Measurements from ENCODE around the gene LHFPL3. TPM values are rescaled to one million over a fixed set of nuclear protein-coding genes. Genes with fewer than 3 reads are reported as not detected.

The LHFPL3 gene
- total and polyA plus RNA-seq, 12 donors, result 0.14 TPM; not detected in 11

DNA sequence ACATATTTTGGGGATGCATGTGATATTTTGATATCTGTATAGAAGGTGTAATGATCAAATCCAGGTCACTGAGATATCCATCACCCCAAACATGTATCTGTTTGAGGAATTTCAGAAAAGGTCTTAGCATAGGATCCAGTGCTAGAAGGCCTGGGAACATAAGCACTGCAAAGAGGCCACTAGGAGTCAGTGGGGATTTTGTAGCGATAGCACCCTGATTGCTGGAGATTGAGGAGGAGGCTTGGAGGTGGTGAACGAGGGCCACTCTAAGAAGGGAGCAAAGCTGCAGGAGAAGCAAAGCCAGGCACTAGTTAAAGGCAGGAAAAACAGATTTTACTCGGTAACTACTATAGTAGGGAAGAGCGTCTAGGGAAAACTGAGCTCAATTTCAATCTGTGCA, 324.0 kb downstream of the LHFPL3 start:
- Histone ChIP-seq H3K27me3 (no peaks in the 10 kb centered on the region), H3K4me3 (no peak overlapping the region), H3K4me1 (replicated peaks in 1 of 2) (no peaks in the 10 kb centered on the region), H3K27ac (no peak overlapping the region), H3K9me3 (replicated peaks in 1 of 3) (no peaks in the 10 kb centered on the region), H3K36me3 (replicated peaks in 1 of 2) (no peaks in the 10 kb centered on the region)
- intact Hi-C loops (cut with DNase I), result no loop called here
- TF ChIP-seq, protein P1, sequence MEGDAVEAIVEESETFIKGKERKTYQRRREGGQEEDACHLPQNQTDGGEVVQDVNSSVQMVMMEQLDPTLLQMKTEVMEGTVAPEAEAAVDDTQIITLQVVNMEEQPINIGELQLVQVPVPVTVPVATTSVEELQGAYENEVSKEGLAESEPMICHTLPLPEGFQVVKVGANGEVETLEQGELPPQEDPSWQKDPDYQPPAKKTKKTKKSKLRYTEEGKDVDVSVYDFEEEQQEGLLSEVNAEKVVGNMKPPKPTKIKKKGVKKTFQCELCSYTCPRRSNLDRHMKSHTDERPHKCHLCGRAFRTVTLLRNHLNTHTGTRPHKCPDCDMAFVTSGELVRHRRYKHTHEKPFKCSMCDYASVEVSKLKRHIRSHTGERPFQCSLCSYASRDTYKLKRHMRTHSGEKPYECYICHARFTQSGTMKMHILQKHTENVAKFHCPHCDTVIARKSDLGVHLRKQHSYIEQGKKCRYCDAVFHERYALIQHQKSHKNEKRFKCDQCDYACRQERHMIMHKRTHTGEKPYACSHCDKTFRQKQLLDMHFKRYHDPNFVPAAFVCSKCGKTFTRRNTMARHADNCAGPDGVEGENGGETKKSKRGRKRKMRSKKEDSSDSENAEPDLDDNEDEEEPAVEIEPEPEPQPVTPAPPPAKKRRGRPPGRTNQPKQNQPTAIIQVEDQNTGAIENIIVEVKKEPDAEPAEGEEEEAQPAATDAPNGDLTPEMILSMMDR (IDR thresholded peaks at IDR 0.05), result no peak
- TF ChIP-seq POLR2A (IDR thresholded peaks at IDR 0.05), result no peak
- 86 to 89% (median 87%) methylated on average over 4 of the region's 4 CpGs for WGBS, 4 donors
- no peak for DNase-seq

DNA sequence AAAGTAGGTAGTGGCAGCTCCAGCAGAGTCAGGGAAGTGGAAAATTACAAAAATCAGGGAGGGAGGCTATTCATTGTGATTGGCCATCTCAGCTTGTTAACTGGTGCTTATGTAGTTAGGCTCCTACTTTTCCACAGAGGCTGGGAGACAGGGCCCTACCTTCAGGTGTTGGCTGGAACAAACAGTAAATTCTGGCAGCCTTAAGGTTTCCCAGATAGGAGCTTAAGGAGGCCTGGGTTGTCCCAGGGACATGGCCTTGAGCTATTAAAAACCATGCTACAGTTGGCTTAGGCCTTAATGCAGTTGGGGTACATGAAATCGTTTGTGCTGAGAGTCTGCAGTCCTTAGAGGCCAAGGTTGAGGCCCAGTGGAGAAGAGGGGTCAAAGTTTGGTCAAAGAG, 324.5 kb downstream of the LHFPL3 start:
- Histone ChIP-seq H3K4me3 (no peak overlapping the region), H3K4me1 (replicated peaks in 1 of 2) (no peaks in the 10 kb centered on the region), H3K36me3 (replicated peaks in 1 of 2) (no peaks in the 10 kb centered on the region), H3K9me3 (replicated peaks in 1 of 3) (no peaks in the 10 kb centered on the region), H3K27ac (no peak overlapping the region), H3K27me3 (no peaks in the 10 kb centered on the region)
- WGBS, 4 donors, result 0 to 29% (median 18%) methylated on average over 1 of the region's 1 CpG
- TF ChIP-seq, protein P1 (IDR thresholded peaks at IDR 0.05), result no peak
- TF ChIP-seq POLR2A (IDR thresholded peaks at IDR 0.05), result no peak
- DNase-seq, result no peak
- intact Hi-C loops (cut with DNase I), result no loop called here

DNA sequence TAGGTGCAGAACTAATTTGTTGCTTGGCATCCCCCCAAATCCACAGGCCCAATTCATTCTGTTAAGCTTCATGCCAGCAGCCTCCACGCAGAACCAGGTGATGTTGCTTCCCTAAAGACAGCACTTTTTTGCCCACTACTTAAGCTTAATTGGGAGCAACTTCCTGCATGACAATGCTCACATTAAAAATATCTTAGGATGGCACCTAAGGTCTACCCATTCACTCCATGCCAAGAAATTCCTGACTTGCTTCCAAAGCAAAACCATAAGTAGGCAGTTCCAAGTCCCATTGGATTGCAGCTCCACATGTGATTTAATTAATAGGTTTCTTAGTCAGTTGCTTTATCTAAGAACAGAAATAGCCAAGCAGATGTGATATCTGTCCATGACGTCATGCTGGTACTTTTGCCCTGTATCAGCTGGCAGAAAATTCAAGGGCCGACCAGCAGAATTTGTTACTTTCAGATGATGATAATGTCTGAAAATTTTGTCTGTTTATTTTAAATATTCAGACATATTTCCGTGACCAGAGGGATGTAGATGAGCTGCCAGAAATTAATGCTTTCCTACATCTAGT, 325.5 kb downstream of the LHFPL3 start:
- Histone ChIP-seq H3K36me3 (replicated peaks in 1 of 2) (no peaks in the 10 kb centered on the region), H3K27me3 (no peaks in the 10 kb centered on the region), H3K4me1 (replicated peaks in 1 of 2) (no peaks in the 10 kb centered on the region), H3K27ac (no peak overlapping the region), H3K4me3 (no peak overlapping the region), H3K9me3 (replicated peaks in 1 of 3) (no peaks in the 10 kb centered on the region)
- TF ChIP-seq, protein P1 (IDR thresholded peaks at IDR 0.05), result no peak
- no peak for TF ChIP-seq POLR2A (IDR thresholded peaks at IDR 0.05)
- DNase-seq, result no peak
- WGBS, 4 donors, result 61 to 68% (median 64%) methylated on average over 4 of the region's 4 CpGs
- intact Hi-C loops (cut with DNase I), result no loop called here

DNA sequence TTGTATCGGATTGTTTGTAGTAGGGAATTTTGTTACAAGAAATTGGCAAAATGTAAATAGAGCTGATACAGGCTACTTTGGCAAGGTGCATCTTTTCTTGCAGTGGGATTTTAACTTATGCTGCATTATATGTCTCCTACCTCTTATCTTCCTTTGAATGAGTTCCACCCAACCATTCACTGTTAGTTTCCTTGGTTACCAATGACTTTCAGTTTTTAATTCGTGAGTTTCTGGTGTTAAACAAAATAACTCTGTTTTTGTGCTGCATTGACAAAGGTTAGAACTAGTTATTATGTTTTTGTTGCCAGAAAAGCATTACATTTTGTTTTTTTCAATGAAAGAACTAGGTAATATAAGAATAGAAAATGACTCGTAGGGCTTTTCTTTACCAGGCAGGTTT, 327.2 kb downstream of the LHFPL3 start:
- WGBS, 4 donors, result 74 to 77% (median 76%) methylated on average over 3 of the region's 3 CpGs
- TF ChIP-seq, protein P1 (IDR thresholded peaks at IDR 0.05), result no peak
- TF ChIP-seq POLR2A (IDR thresholded peaks at IDR 0.05), result no peak
- H3K9me3 ChIP-seq (replicated peaks in 1 of 3), result no peaks in the 10 kb centered on the region
- H3K4me1 ChIP-seq (replicated peaks in 1 of 2), result no peaks in the 10 kb centered on the region
- DNase-seq, result no peak
- intact Hi-C loops (cut with DNase I), result no loop called here
- no peaks in the 10 kb centered on the region for H3K36me3 ChIP-seq (replicated peaks in 1 of 2)
- H3K4me3 ChIP-seq, result no peak overlapping the region
- no peak overlapping the region for H3K27ac ChIP-seq
- H3K27me3 ChIP-seq, result no peaks in the 10 kb centered on the region

Data from adrenal gland (tissue), 12 donors.